Skeletal muscle tissue (tissue), 4 donors: ENCODE results near the gene SLC2A14. TPM values are rescaled to one million over a fixed set of nuclear protein-coding genes. Genes with fewer than 3 reads are reported as not detected.
"Not testable (repeated sequence)": the region's sequence is repeated elsewhere in the genome, so short reads cannot be mapped to it uniquely, and the experiment has no call there.

Experiments used
- H3K27ac ChIP-seq: one replicate; pipeline ENCODE4 v1.7.0; 2013; ENCODE audit warnings: mild to moderate bottlenecking, low read depth, low read length, inconsistent platforms
- H3K27me3 ChIP-seq, 3 donors: one replicate each; pipeline ENCODE4 v1.7.0; 2013; ENCODE audit warnings: low read length in 3 of 3; ENCODE audit not compliant: control insufficient read depth in 3 of 3, insufficient read depth in 3 of 3
- H3K36me3 ChIP-seq, 3 donors: one replicate each; pipeline ENCODE4 v1.7.0; 2013; ENCODE audit warnings: low read length in 3 of 3; ENCODE audit not compliant: control insufficient read depth in 3 of 3, insufficient read depth in 3 of 3
- H3K4me1 ChIP-seq, 3 donors: one replicate each; pipeline ENCODE4 v1.7.0; 2013; ENCODE audit warnings: low read length in 3 of 3, mild to moderate bottlenecking in 3 of 3; ENCODE audit not compliant: control insufficient read depth in 3 of 3, insufficient read depth in 3 of 3
- H3K4me3 ChIP-seq, 3 donors: one replicate each; pipeline ENCODE4 v1.7.0; 2013; ENCODE audit warnings: low read length in 3 of 3
- H3K9ac ChIP-seq, 3 donors: one replicate each; pipeline ENCODE4 v1.7.0; 2013; ENCODE audit warnings: low read length in 3 of 3, mild to moderate bottlenecking in 3 of 3, moderate library complexity in 2 of 3, low read depth in 1 of 3
- H3K9me3 ChIP-seq, 3 donors: one replicate each; pipeline ENCODE4 v1.7.0; 2013; ENCODE audit warnings: low read length in 3 of 3; ENCODE audit not compliant: control insufficient read depth in 3 of 3
- total RNA-seq: library from RNA; depleted of rRNA; stranded (reverse); fragments of >200 nt; gene quantifications from one replicate; pipeline ENCODE4 v1.2.3, GENCODE V29; 2014
- donor health status: Osteomylitis.

SLC2A14 gene
- total RNA-seq, result 0.52 TPM

GRCh38 chr12:7872566-7873319, at the start of gene SLC2A14:
SLC2A14 (minus strand) TSS chr12:7872915; CDS start chr12:7869880, 3,035 bp downstream.
- Histone ChIP-seq H3K4me1 (no peaks in the 10 kb centered on the region), H3K9me3 (no peaks in the 10 kb centered on the region), H3K36me3 (no peaks in the 10 kb centered on the region), H3K27me3 (peaks cover 15 to 21% (median 20%) of the 10 kb centered on the region in 3 donors), H3K9ac (no peak within 1 kb of the TSS), H3K27ac (no peak within 1 kb of the TSS), H3K4me3 (no peak within 1 kb of the TSS)

DNA sequence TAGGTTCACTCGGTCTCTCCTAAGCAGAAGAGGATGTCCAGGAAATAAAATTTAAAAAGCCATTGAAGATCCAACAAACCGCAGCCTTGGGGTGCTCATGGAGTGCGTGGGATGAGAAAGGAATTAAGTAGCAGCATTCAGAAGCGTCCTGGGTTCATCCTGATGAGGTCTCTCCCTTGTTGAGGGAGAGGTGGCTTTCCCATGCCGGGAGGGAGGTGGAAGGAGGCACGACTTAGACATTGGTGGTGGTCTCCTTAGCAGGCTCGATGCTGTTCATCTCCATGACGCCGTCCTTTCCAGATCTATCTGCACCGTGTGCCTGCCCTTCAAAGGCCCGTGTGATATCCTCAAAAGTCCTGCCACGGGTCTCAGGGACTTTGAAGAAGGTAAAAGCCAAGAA, 48.5 kb upstream of the SLC2A14 start:
- H3K27ac ChIP-seq, H3K27me3 ChIP-seq, H3K9me3 ChIP-seq, H3K4me3 ChIP-seq, H3K9ac ChIP-seq, H3K4me1 ChIP-seq: not testable (repeated sequence)
- peaks cover 0 to 22% (median 4%) of the 10 kb centered on the region in 3 donors for H3K36me3 ChIP-seq

DNA sequence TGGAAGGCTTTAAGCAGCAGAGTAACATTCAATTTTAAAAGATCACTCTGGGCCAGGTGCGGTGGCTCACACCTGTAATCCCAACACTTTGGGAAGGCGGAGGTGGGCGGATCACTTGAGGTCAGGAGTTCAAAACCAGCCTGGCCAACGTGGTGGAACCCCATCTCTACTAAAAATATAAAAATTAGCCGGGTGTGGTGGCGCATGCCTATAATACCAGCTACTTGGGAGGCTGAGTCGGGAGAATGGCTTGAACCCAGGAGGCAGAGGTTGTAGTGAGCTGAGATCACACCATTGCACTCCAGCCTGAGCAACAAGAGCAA, 45.5 kb upstream of the SLC2A14 start:
- peaks cover 0 to 12% (median 2%) of the 10 kb centered on the region in 3 donors for H3K36me3 ChIP-seq

DNA sequence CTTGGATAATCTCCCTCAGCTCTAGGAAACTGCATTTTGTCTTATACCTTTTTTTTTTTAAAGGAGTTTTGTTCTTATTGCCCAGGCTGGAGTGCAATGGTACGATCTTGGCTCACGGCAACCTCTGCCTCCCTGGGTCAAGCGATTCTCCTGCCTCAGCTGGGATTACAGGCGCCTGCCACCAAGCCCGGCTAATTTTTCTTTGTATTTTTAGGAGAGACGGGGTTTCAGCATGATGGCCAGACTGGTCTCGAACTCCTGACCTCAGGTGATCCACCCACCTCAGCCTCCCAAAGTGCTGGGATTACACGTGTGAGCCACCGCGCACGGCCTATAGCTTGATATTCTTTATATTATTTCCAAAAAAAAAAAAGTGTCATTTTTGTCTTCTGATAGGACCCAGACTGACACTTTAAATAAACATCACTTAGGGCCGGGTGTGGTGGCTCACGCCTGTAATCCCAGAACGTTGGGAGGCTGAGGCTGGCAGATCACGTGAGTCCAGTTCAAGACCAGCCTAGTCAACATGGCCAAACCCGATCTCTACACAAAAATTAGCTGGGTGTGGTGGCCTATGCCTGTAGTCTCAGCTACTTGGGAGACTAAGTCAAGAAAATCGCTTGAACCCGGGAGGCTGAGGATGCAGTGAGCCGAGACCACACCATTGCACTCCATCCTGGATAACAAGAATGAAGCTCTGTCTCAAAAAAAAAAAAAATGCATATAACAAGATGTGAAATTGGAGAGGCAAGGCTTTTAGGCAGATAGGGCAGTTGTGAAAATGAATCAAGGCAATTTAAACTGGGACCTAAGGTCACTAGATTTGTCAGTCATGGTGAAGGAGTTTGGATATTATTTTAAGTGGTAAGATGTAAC, 44.9 kb upstream of the SLC2A14 start:
- Histone ChIP-seq H3K27me3 (no peaks in the 10 kb centered on the region), H3K27ac (no peak overlapping the region), H3K4me3 (no peak overlapping the region), H3K36me3 (peaks cover 0 to 9% (median 2%) of the 10 kb centered on the region in 3 donors), H3K4me1 (no peaks in the 10 kb centered on the region), H3K9me3 (no peaks in the 10 kb centered on the region), H3K9ac (no peak overlapping the region)

More for the DNA sequence above, 45.5 kb upstream of the SLC2A14 start:
- H3K4me3 ChIP-seq, H3K9ac ChIP-seq, H3K4me1 ChIP-seq, H3K27ac ChIP-seq, H3K27me3 ChIP-seq, H3K9me3 ChIP-seq: not testable (repeated sequence)

- Histone ChIP-seq H3K27ac (no peak overlapping the region), H3K36me3 (peaks cover 0 to 4% (median 2%) of the 10 kb centered on the region in 3 donors), H3K27me3 (no peaks in the 10 kb centered on the region), H3K4me3 (no peak overlapping the region), H3K9ac (no peak overlapping the region), H3K4me1 (no peaks in the 10 kb centered on the region), H3K9me3 (no peaks in the 10 kb centered on the region)
Measured at GRCh38 chr12:7916936-7917335, 44.2 kb upstream of the SLC2A14 start.

DNA sequence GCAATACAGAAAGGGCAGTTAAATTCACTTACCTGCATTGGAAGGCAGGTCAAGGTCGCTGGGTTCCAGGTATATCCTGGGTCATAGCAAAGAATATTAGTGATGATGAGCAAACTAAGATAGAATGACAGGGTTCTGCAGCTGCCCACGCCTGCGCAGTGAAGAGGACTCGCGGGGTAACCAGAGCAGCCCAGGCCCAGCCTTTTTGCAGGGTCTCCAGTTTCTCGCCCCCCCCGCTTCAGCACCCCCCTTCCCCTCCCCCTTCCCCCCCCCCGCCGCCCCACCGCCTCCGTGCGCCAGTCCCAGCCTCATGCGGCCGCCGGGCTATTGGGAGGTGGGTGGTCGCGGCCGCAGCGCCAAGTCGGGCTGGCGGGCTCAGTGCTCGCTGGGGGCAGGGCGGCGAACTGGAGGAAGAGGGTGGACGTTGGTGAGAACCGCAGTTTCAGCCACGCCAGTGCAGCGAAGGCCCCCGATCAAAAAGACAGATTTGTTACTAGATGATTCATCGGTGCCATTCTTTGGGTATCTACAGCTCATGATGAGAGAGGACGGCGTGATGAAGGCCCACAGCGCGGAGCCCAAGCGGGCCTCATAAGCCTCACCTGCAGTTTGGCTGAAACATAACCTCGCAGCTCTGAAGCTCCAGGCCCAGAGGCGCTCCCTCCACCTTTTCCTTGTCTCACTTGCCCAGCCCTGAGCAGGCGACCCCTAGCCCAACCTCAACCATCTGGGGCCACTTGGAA, 43.1 kb upstream of the SLC2A14 start:
- H3K36me3 ChIP-seq, result peaks cover 0 to 2% (median 0%) of the 10 kb centered on the region in 3 donors
- no peak overlapping the region for H3K9ac ChIP-seq
- no peaks in the 10 kb centered on the region for H3K4me1 ChIP-seq
- no peaks in the 10 kb centered on the region for H3K27me3 ChIP-seq
- no peaks in the 10 kb centered on the region for H3K9me3 ChIP-seq
- no peak overlapping the region for H3K4me3 ChIP-seq
- H3K27ac ChIP-seq, result no peak overlapping the region

DNA sequence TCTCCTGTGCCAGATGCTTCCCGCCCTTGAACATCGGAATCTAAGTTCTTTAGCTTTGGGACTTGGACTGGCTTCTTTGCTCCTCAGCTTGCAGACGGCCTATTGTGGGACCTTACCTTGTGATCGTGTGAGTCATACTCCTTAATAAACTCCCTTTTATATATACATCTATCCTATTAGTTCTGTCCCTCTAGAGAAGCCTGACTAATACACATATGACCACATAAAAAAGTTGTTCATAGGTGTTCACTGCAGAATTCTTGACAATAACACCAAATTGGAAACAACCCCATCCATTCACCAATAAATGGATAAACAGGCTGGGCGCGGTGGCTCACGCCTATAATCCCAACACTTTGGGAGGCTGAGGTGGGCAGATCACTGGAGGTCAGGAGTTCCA, 37.4 kb upstream of the SLC2A14 start:
- not testable (repeated sequence) for H3K4me3 ChIP-seq, H3K36me3 ChIP-seq, H3K27ac ChIP-seq, H3K4me1 ChIP-seq, H3K9ac ChIP-seq, H3K9me3 ChIP-seq, H3K27me3 ChIP-seq

DNA sequence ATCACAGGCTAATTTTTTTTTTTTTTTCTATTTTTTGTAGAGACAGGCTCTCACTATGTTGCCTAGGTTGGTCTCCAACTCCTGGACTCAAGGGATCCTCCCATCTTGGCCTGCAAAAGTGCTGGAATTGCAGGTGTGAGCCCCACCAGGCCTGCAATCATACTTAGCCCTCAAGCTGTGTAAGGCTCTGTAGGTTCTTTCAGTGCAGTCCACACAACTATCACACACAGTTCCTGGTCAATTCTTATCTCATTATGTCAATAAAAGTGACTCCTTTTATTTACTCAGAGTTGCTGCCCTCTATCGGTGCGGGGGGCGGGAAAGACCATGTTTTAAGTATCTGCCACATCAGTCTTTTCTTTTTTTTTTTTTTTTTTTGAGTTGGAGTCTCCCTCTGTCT, 34.3 kb upstream of the SLC2A14 start:
- H3K4me1 ChIP-seq, result no peaks in the 10 kb centered on the region

DNA sequence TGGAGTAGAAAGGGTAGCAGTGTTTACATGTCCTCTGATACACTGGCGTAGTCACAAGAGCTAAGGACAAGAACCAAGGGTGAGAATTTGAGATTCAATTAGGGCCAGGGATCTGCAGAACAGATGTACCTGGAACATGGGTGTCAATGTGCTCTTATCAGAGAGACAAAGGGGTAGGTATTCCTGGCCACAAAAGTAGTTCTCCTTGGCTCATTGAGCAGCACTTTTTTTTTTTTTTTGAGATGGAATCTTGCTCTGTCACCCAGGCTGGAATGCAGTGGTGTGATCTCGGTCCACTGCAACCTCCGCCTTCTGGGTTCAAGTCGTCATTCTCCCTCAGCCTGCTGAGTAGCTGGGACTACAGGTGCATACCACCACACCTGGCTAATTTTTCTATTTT, 33.6 kb upstream of the SLC2A14 start:
- H3K27me3 ChIP-seq, H3K4me1 ChIP-seq, H3K4me3 ChIP-seq, H3K36me3 ChIP-seq, H3K27ac ChIP-seq, H3K9me3 ChIP-seq, H3K9ac ChIP-seq: not testable (repeated sequence)

More for the DNA sequence above, 34.3 kb upstream of the SLC2A14 start:
- no peaks in the 10 kb centered on the region for H3K36me3 ChIP-seq
- no peaks in the 10 kb centered on the region for H3K9me3 ChIP-seq
- H3K9ac ChIP-seq, result no peak overlapping the region
- H3K27me3 ChIP-seq, result no peaks in the 10 kb centered on the region
- H3K4me3 ChIP-seq, result no peak overlapping the region
- no peak overlapping the region for H3K27ac ChIP-seq
